ENCODE data around the gene SCAPER. TPM values are rescaled to one million over a fixed set of nuclear protein-coding genes. Genes with fewer than 3 reads are reported as not detected.

SCAPER gene
- 8.9 and 10.6 TPM in 2 replicates for total RNA-seq

GRCh38 chr15:76905013-76905839, at the start of gene SCAPER:
SCAPER (minus strand) TSS chr15:76905340; CDS start chr15:76883817, 21,523 bp downstream.
- peak; percentile 92 for DNase-seq

- DNase-seq: no peak
These were observed 49.6 kb upstream of the SCAPER start for GRCh38 chr15:76954744-76955143.

- no peak for DNase-seq
These were observed 48.8 kb upstream of the SCAPER start for GRCh38 chr15:76953913-76954312.

GRCh38 chr15:76951220-76951619, 46.1 kb upstream of the SCAPER start:
- DNase-seq: no peak

- no peak for DNase-seq
These were observed 42.3 kb upstream of the SCAPER start for GRCh38 chr15:76947454-76947853.

- DNase-seq: no peak
These were observed 40.5 kb upstream of the SCAPER start for GRCh38 chr15:76945494-76946093.

- DNase-seq: no peak
These were observed 37.2 kb upstream of the SCAPER start for GRCh38 chr15:76942331-76942730.

- no peak for DNase-seq
These were observed 36.5 kb upstream of the SCAPER start for GRCh38 chr15:76941636-76942035.

- no peak for DNase-seq
These were observed 34.6 kb upstream of the SCAPER start for GRCh38 chr15:76939715-76940114.

GRCh38 chr15:76938752-76939151, 33.6 kb upstream of the SCAPER start:
- no peak for DNase-seq

- DNase-seq: no peak
These were observed 31.5 kb upstream of the SCAPER start for GRCh38 chr15:76936671-76937070.

GRCh38 chr15:76935620-76936019, 30.5 kb upstream of the SCAPER start:
- no peak for DNase-seq

- DNase-seq: peak; percentile 29
These were observed 27.2 kb upstream of the SCAPER start for GRCh38 chr15:76932135-76932966.

- DNase-seq: peak; percentile 96
These were observed 26.4 kb upstream of the SCAPER start, which contains the start of gene RCN2 for GRCh38 chr15:76931397-76932134. RCN2 (plus strand) TSS chr15:76931749; CDS start chr15:76931842, 93 bp downstream.

- peak; percentile 9 for DNase-seq
These were observed 25.8 kb upstream of the SCAPER start for GRCh38 chr15:76930831-76931396.

- no peak for DNase-seq
These were observed 24.0 kb upstream of the SCAPER start for GRCh38 chr15:76929011-76929760.

- DNase-seq: no peak
These were observed 23.1 kb upstream of the SCAPER start for GRCh38 chr15:76928201-76928600.

GRCh38 chr15:76916369-76916768, 11.2 kb upstream of the SCAPER start:
- no peak for DNase-seq

- DNase-seq: no peak
These were observed 8.6 kb upstream of the SCAPER start for GRCh38 chr15:76913737-76914136.

GRCh38 chr15:76912430-76912829, 7.3 kb upstream of the SCAPER start:
- DNase-seq: no peak

GRCh38 chr15:76905855-76906254, 715 bp upstream of the SCAPER start:
- DNase-seq: no peak

All from dermis blood vessel endothelial cell (primary cell).